Neural cell (in vitro differentiated cells): ENCODE data around the gene PFKFB3. TPM values are rescaled to one million over a fixed set of nuclear protein-coding genes. Genes with fewer than 3 reads are reported as not detected.

ENCODE experiments used
- H2AFZ ChIP-seq: fragments of 200-600, 300-800 bp; sonication (generic), shearing (Covaris generic); 2 replicates; pipeline ENCODE4 v1.6.0; 2014; ENCODE audit warnings: low read depth, mild to moderate bottlenecking, antibody characterized with exemption, low read length, moderate library complexity
- H3F3A ChIP-seq: fragments of 200-600 bp; shearing (Covaris generic); 2 replicates; pipeline ENCODE4 v1.6.1; 2016; ENCODE audit warnings: mild to moderate bottlenecking, moderate library complexity, mixed read lengths, antibody characterized with exemption, low read length; ENCODE audit not compliant: insufficient read depth, poor library complexity, severe bottlenecking
- H3K27ac ChIP-seq: fragments of 200-600, 300-800 bp; sonication (generic), shearing (Covaris generic); 2 replicates; pipeline ENCODE4 v1.5.1; 2014; ENCODE audit warnings: mild to moderate bottlenecking, low read length, moderate library complexity
- H3K27me3 ChIP-seq: fragments of 300-800, 200-600 bp; sonication (generic), shearing (Covaris generic); 2 replicates; pipeline ENCODE4 v1.6.0; 2014; ENCODE audit warnings: mild to moderate bottlenecking, low read depth, low read length, moderate library complexity; ENCODE audit not compliant: insufficient read depth
- H3K36me3 ChIP-seq: fragments of 300-800, 200-600 bp; sonication (generic), shearing (Covaris generic); 2 replicates; pipeline ENCODE4 v1.5.1; 2014; ENCODE audit warnings: mild to moderate bottlenecking, antibody characterized with exemption, low read length, moderate library complexity; ENCODE audit not compliant: insufficient read depth
- H3K4me2 ChIP-seq: fragments of 300-800, 200-600 bp; sonication (generic), shearing (Covaris generic); 2 replicates; pipeline ENCODE4 v1.6.0; 2014; ENCODE audit warnings: mild to moderate bottlenecking, low read length
- H3K4me3 ChIP-seq: fragments of 300-800, 200-600 bp; sonication (generic), shearing (Covaris generic); 2 replicates; pipeline ENCODE4 v1.5.1; 2014; ENCODE audit warnings: mild to moderate bottlenecking, low read length, moderate library complexity
- H3K79me2 ChIP-seq: fragments of 200-600 bp; shearing (Covaris generic); replicated peaks from 2 replicates; pipeline ENCODE4 v1.6.0; 2014; ENCODE audit warnings: mild to moderate bottlenecking, low read length, moderate library complexity; ENCODE audit not compliant: insufficient read depth
- H3K9ac ChIP-seq: fragments of 300-800, 200-600 bp; sonication (generic), shearing (Covaris generic); 2 replicates; pipeline ENCODE4 v1.6.1; 2016; ENCODE audit warnings: mild to moderate bottlenecking, low read length, mixed read lengths
- H3K9me2 ChIP-seq: fragments of 200-600 bp; shearing (Covaris generic); 2 replicates; pipeline ENCODE4 v1.6.1; 2016; ENCODE audit warnings: mild to moderate bottlenecking, low read length, mixed read lengths; ENCODE audit not compliant: insufficient read depth
- H3K9me3 ChIP-seq: fragments of 200-600, 300-800 bp; sonication (generic), shearing (Covaris generic); 2 replicates; pipeline ENCODE4 v1.6.1; 2016; ENCODE audit warnings: mild to moderate bottlenecking, mixed run types, low read length, moderate library complexity, mixed read lengths
- H4K20me1 ChIP-seq: fragments of 200-600 bp; shearing (Covaris generic); 2 replicates; pipeline ENCODE4 v1.6.1; 2016; ENCODE audit warnings: mild to moderate bottlenecking, mixed run types; ENCODE audit not compliant: insufficient read depth
- EP300 ChIP-seq: fragments of 450-650 bp; conservative IDR thresholded peaks from 2 replicates; pipeline ENCODE4 v1.6.1; 2014; ENCODE audit warnings: antibody characterized with exemption, mild to moderate bottlenecking, moderate library complexity; ENCODE audit not compliant: poor library complexity, severe bottlenecking
- EZH2 ChIP-seq: fragments of 200-600, 300-800 bp; shearing (Covaris generic), sonication (generic); IDR thresholded peaks from 2 replicates; pipeline ENCODE4 v1.6.1; 2014; ENCODE audit warnings: antibody characterized with exemption, low read length, borderline replicate concordance, mild to moderate bottlenecking; ENCODE audit not compliant: insufficient read depth, poor library complexity, severe bottlenecking
- MXI1 ChIP-seq: fragments of 450-650 bp; conservative IDR thresholded peaks from 2 replicates; pipeline ENCODE4 v1.6.1; 2014; ENCODE audit warnings: antibody characterized with exemption, mild to moderate bottlenecking; ENCODE audit not compliant: poor library complexity, severe bottlenecking
- POLR2AphosphoS5 ChIP-seq: IDR thresholded peaks from 2 replicates; pipeline ENCODE4 v1.6.1; 2012
- RAD21 ChIP-seq: fragments of 450-650 bp; conservative IDR thresholded peaks from 2 replicates; pipeline ENCODE4 v1.6.1; 2014; ENCODE audit warnings: antibody characterized with exemption, mild to moderate bottlenecking, moderate library complexity
- SMC3 ChIP-seq: fragments of 450-650 bp; conservative IDR thresholded peaks from 2 replicates; pipeline ENCODE4 v1.6.1; 2014; ENCODE audit warnings: antibody characterized with exemption, mild to moderate bottlenecking, moderate library complexity; ENCODE audit not compliant: poor library complexity
- TAF1 ChIP-seq: IDR thresholded peaks from 2 replicates; pipeline ENCODE4 v1.6.1; 2012; ENCODE audit warnings: low read depth
- polyA plus RNA-seq: library from polyadenylated mRNA; depleted of rRNA; stranded (reverse); fragments of >200 nt; gene quantifications from 2 replicates; pipeline ENCODE4 v1.2.3, GENCODE V29; 2014
- TF ChIP-seq, protein P1 (sequence below): fragments of 450-650 bp; IDR thresholded peaks from 2 replicates; pipeline ENCODE4 v1.5.1; 2014; ENCODE audit warnings: antibody characterized with exemption, mild to moderate bottlenecking, moderate library complexity; ENCODE audit not compliant: poor library complexity, severe bottlenecking
- TF ChIP-seq, protein P2 (sequence below): IDR thresholded peaks from 2 replicates; pipeline ENCODE4 v1.6.1; 2012; ENCODE audit warnings: borderline replicate concordance

The PFKFB3 gene
- polyA plus RNA-seq, 1 donor from 2014 or later = 33.4 TPM

DNA sequence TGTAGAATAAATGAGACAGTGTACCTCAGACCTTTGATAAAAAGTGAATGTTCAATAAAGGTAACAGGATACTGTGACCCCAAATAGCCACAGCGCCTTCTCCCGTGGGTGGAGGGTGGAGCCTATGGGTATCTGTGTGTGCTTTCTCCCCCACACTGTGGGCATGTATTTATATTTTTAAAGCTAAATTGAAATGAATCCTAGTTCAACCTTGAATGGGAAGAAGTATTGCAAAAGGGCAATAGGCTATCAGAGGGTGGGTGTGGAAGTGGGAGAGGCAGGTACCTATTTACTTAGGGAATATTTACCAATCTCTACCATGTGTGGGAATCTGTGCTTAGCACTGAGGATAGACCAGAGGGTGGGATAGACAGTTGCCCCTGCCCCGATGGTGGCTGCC, 68.9 kb downstream of the PFKFB3 start:
- H3K4me3 ChIP-seq = no peak overlapping the region
- no peaks in the 10 kb centered on the region for H3F3A ChIP-seq
- H3K9me2 ChIP-seq = no peaks in the 10 kb centered on the region
- H3K9ac ChIP-seq = no peak overlapping the region
- no peaks in the 10 kb centered on the region for H3K36me3 ChIP-seq
- H4K20me1 ChIP-seq = no peaks in the 10 kb centered on the region
- no peak overlapping the region for H3K27ac ChIP-seq
- no peaks in the 10 kb centered on the region for H3K9me3 ChIP-seq
- TF ChIP-seq SMC3 = no peak
- TF ChIP-seq EZH2 = no peak
- no peak for TF ChIP-seq POLR2AphosphoS5
- no peak for TF ChIP-seq EP300
- no peak for TF ChIP-seq MXI1
- no peak for TF ChIP-seq RAD21
- TF ChIP-seq, protein P1, sequence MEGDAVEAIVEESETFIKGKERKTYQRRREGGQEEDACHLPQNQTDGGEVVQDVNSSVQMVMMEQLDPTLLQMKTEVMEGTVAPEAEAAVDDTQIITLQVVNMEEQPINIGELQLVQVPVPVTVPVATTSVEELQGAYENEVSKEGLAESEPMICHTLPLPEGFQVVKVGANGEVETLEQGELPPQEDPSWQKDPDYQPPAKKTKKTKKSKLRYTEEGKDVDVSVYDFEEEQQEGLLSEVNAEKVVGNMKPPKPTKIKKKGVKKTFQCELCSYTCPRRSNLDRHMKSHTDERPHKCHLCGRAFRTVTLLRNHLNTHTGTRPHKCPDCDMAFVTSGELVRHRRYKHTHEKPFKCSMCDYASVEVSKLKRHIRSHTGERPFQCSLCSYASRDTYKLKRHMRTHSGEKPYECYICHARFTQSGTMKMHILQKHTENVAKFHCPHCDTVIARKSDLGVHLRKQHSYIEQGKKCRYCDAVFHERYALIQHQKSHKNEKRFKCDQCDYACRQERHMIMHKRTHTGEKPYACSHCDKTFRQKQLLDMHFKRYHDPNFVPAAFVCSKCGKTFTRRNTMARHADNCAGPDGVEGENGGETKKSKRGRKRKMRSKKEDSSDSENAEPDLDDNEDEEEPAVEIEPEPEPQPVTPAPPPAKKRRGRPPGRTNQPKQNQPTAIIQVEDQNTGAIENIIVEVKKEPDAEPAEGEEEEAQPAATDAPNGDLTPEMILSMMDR = no peak
- TF ChIP-seq, protein P2, sequence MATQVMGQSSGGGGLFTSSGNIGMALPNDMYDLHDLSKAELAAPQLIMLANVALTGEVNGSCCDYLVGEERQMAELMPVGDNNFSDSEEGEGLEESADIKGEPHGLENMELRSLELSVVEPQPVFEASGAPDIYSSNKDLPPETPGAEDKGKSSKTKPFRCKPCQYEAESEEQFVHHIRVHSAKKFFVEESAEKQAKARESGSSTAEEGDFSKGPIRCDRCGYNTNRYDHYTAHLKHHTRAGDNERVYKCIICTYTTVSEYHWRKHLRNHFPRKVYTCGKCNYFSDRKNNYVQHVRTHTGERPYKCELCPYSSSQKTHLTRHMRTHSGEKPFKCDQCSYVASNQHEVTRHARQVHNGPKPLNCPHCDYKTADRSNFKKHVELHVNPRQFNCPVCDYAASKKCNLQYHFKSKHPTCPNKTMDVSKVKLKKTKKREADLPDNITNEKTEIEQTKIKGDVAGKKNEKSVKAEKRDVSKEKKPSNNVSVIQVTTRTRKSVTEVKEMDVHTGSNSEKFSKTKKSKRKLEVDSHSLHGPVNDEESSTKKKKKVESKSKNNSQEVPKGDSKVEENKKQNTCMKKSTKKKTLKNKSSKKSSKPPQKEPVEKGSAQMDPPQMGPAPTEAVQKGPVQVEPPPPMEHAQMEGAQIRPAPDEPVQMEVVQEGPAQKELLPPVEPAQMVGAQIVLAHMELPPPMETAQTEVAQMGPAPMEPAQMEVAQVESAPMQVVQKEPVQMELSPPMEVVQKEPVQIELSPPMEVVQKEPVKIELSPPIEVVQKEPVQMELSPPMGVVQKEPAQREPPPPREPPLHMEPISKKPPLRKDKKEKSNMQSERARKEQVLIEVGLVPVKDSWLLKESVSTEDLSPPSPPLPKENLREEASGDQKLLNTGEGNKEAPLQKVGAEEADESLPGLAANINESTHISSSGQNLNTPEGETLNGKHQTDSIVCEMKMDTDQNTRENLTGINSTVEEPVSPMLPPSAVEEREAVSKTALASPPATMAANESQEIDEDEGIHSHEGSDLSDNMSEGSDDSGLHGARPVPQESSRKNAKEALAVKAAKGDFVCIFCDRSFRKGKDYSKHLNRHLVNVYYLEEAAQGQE = no peak
- TF ChIP-seq TAF1 = no peak
- H3K79me2 ChIP-seq = no peaks in the 10 kb centered on the region
- no peak overlapping the region for H3K4me2 ChIP-seq
- H2AFZ ChIP-seq = no peak overlapping the region
- no peaks in the 10 kb centered on the region for H3K27me3 ChIP-seq

DNA sequence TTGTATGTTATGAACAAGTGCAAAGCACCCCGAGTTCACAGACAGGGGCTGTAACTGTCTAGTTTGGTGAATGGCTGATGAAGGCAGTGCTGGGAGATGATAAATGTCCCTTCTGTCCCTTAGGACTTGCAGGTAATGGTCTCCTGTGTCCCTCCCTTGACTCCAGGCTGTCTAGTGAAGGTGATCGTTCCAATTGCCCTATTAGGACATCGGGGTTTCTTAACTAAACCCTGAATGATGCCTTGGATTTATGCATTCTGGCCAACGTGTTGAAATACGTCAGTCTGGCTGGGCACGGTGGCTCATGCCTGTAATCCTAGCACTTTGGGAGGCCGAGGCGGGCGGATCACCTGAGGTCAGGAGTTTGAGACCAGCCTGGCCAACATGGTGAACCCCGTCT, 69.4 kb downstream of the PFKFB3 start:
- no peaks in the 10 kb centered on the region for H3K9me3 ChIP-seq
- H3K9ac ChIP-seq = no peak overlapping the region
- H3K36me3 ChIP-seq = no peaks in the 10 kb centered on the region
- H3K4me3 ChIP-seq = no peak overlapping the region
- H3K27ac ChIP-seq = no peak overlapping the region
- no peaks in the 10 kb centered on the region for H3K79me2 ChIP-seq
- no peaks in the 10 kb centered on the region for H4K20me1 ChIP-seq
- TF ChIP-seq EZH2 (no peak), POLR2AphosphoS5 (no peak), MXI1 (no peak), RAD21 (no peak), EP300 (no peak), SMC3 (no peak), TAF1 (no peak)
- TF ChIP-seq, protein P2 = no peak
- TF ChIP-seq, protein P1 = no peak
- no peaks in the 10 kb centered on the region for H3K27me3 ChIP-seq
- no peak overlapping the region for H2AFZ ChIP-seq
- H3F3A ChIP-seq = no peaks in the 10 kb centered on the region
- H3K9me2 ChIP-seq = no peaks in the 10 kb centered on the region
- H3K4me2 ChIP-seq = no peak overlapping the region
